Keratinocyte (primary cell): ENCODE measurements around the gene PSMD8.

Source experiments
- EZH2 ChIP-seq: IDR thresholded peaks from one replicate; pipeline ENCODE4 v1.6.1; 2012; ENCODE audit warnings: inconsistent platforms, mild to moderate bottlenecking, low read length, moderate library complexity
- TF ChIP-seq, protein P1 (sequence below), 3 experiments: IDR thresholded peaks in 1 of 3; conservative IDR thresholded peaks in 1 of 3; optimal IDR thresholded peaks in 1 of 3; 2 replicates in 2 of 3; 3 replicates in 1 of 3; pipeline versions ENCODE3 to v1.5.1; 2011; ENCODE audit warnings: low read length in 3 of 3, mild to moderate bottlenecking in 3 of 3, moderate library complexity in 2 of 3, control low read depth in 1 of 3, inconsistent platforms in 1 of 3; ENCODE audit not compliant: insufficient read depth in 2 of 3; ENCODE audit errors: extremely low read depth in 1 of 3

DNA sequence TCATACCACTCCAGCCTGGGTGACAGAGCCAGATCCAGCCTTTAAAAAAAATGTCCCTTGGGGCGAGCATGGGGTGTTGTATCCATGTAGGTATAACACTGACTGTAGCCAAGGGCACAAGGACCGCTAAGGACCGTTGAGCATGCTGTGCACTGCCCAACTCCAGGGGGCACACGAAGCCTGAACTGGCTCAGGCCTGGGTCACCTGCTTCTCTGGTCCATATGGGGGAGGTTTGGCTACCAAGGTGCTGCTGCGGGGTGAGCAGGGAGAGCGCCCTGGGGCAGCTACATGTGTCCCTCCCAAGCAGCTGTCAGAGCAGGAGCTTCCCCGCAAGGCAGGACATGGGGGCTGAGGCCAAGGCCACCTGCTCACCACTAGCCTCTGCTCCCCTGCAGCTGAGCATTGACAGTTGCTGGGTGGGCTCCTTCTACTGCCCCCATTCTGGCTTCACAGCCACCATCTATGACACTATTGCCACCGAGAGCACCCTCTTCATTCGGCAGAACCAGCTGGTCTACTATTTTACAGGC lies 22.4 kb upstream of the PSMD8 start:
- TF ChIP-seq, protein P1, sequence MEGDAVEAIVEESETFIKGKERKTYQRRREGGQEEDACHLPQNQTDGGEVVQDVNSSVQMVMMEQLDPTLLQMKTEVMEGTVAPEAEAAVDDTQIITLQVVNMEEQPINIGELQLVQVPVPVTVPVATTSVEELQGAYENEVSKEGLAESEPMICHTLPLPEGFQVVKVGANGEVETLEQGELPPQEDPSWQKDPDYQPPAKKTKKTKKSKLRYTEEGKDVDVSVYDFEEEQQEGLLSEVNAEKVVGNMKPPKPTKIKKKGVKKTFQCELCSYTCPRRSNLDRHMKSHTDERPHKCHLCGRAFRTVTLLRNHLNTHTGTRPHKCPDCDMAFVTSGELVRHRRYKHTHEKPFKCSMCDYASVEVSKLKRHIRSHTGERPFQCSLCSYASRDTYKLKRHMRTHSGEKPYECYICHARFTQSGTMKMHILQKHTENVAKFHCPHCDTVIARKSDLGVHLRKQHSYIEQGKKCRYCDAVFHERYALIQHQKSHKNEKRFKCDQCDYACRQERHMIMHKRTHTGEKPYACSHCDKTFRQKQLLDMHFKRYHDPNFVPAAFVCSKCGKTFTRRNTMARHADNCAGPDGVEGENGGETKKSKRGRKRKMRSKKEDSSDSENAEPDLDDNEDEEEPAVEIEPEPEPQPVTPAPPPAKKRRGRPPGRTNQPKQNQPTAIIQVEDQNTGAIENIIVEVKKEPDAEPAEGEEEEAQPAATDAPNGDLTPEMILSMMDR (optimal IDR thresholded peaks at IDR 0.05 in 1 of 3, IDR thresholded peaks at IDR 0.05 in 1 of 3, conservative IDR thresholded peaks at IDR 0.05 in 1 of 3; ENCODE audit: extremely low read depth in 1 of 3, insufficient read depth in 2 of 3, low read length in 3 of 3): peak in 1 of 3 experiments; percentile 15
- TF ChIP-seq EZH2: no peak
